WERI-Rb-1 (cell line): ENCODE measurements around the gene PSORS1C2.
"Not testable (repeated sequence)": the region's sequence is repeated elsewhere in the genome, so short reads cannot be mapped to it uniquely, and the experiment has no call there.

Experiments used
- DNase-seq: peaks from one replicate; pipeline ENCODE4 v3.0.0-alpha.2; 2020
- H3K27ac ChIP-seq: fragments of 250-450 bp; sonication (Bioruptor Pico); 2 replicates; pipeline ENCODE4 v1.5.1; 2020; ENCODE audit warnings: mild to moderate bottlenecking, moderate library complexity
- H3K27me3 ChIP-seq: fragments of 250-450 bp; sonication (Bioruptor Pico); 2 replicates; pipeline ENCODE4 v1.5.1; 2021; ENCODE audit warnings: mild to moderate bottlenecking, low read depth, moderate library complexity; ENCODE audit not compliant: insufficient read depth, severe bottlenecking
- H3K36me3 ChIP-seq: fragments of 250-450 bp; sonication (Bioruptor Pico); 2 replicates; pipeline ENCODE4 v1.5.1; 2020; ENCODE audit warnings: mild to moderate bottlenecking, moderate library complexity
- H3K4me3 ChIP-seq: 2 replicates; pipeline ENCODE4 v1.5.1; 2011; ENCODE audit warnings: low read depth, mild to moderate bottlenecking, control low read depth, low read length
- H3K9me3 ChIP-seq: fragments of 250-450 bp; sonication (Bioruptor Pico); 2 replicates; pipeline ENCODE4 v1.5.1; 2021; ENCODE audit warnings: mild to moderate bottlenecking, moderate library complexity; ENCODE audit not compliant: severe bottlenecking
- CTCF ChIP-seq: IDR thresholded peaks from 2 replicates; pipeline ENCODE4 v1.5.1; 2011; ENCODE audit warnings: low read depth, mild to moderate bottlenecking, control low read depth, inconsistent platforms, low read length

Gene PSORS1C2

GRCh38 chr6:31138982-31139381 is at the start of gene PSORS1C2:
TSS of gene PSORS1C2 (minus strand) at chr6:31139066. CDS start at chr6:31139026, 40 bp downstream.
- Histone ChIP-seq H3K4me3 (no peak within 1 kb of the TSS), H3K36me3 (peaks cover 18% of the 10 kb centered on the region), H3K27ac (no peak within 1 kb of the TSS), H3K9me3 (peaks cover 2% of the 10 kb centered on the region), H3K27me3 (no peaks in the 10 kb centered on the region)
- TF ChIP-seq CTCF, result no peak
- DNase-seq, result no peak

- no peak for TF ChIP-seq CTCF
- no peak overlapping the region for H3K27ac ChIP-seq
- no peak overlapping the region for H3K4me3 ChIP-seq
- H3K27me3 ChIP-seq, result no peaks in the 10 kb centered on the region
- no peaks in the 10 kb centered on the region for H3K9me3 ChIP-seq
- H3K36me3 ChIP-seq, result no peaks in the 10 kb centered on the region
- no peak for DNase-seq
Measured at GRCh38 chr6:31187780-31188194, 48.9 kb upstream of the PSORS1C2 start.

GRCh38 chr6:31186052-31186734 is 47.3 kb upstream of the PSORS1C2 start:
- H3K27me3 ChIP-seq, result no peaks in the 10 kb centered on the region
- H3K36me3 ChIP-seq, result no peaks in the 10 kb centered on the region
- DNase-seq, result no peak
- TF ChIP-seq CTCF, result no peak
- H3K9me3 ChIP-seq, result no peaks in the 10 kb centered on the region
- H3K27ac ChIP-seq, result no peak overlapping the region
- no peak overlapping the region for H3K4me3 ChIP-seq

GRCh38 chr6:31185695-31186051 is 46.8 kb upstream of the PSORS1C2 start:
- H3K27ac ChIP-seq, result not testable (repeated sequence)

GRCh38 chr6:31183859-31184258 is 45.0 kb upstream of the PSORS1C2 start:
- not testable (repeated sequence) for H3K27me3 ChIP-seq, H3K27ac ChIP-seq, H3K36me3 ChIP-seq, DNase-seq, H3K9me3 ChIP-seq, H3K4me3 ChIP-seq

More at GRCh38 chr6:31185695-31186051, 46.8 kb upstream of the PSORS1C2 start:
- H3K4me3 ChIP-seq, DNase-seq, H3K36me3 ChIP-seq, H3K27me3 ChIP-seq, H3K9me3 ChIP-seq: not testable (repeated sequence)

GRCh38 chr6:31183287-31183686 is 44.4 kb upstream of the PSORS1C2 start:
- not testable (repeated sequence) for H3K36me3 ChIP-seq, H3K27ac ChIP-seq, DNase-seq, H3K4me3 ChIP-seq, H3K27me3 ChIP-seq, H3K9me3 ChIP-seq

GRCh38 chr6:31180500-31180899 is 41.6 kb upstream of the PSORS1C2 start:
- no peaks in the 10 kb centered on the region for H3K27me3 ChIP-seq
- TF ChIP-seq CTCF, result no peak
- no peak overlapping the region for H3K4me3 ChIP-seq
- H3K36me3 ChIP-seq, result no peaks in the 10 kb centered on the region
- DNase-seq, result no peak
- H3K27ac ChIP-seq, result no peak overlapping the region
- no peaks in the 10 kb centered on the region for H3K9me3 ChIP-seq
